CD4-positive, alpha-beta T cell treated with Interleukin-6 at 100 ng/mL for 8 hours (primary cell): ENCODE results near the gene SLC6A12.

Experiments used
- DNase-seq: peaks from one replicate; pipeline ENCODE4 v3.0.0-alpha.2; 2020; ENCODE audit warnings: mixed read lengths, low spot score

Gene SLC6A12

GRCh38 chr12:177336-177979, 36.5 kb downstream of the SLC6A12 start:
- DNase-seq = no peak

DNA sequence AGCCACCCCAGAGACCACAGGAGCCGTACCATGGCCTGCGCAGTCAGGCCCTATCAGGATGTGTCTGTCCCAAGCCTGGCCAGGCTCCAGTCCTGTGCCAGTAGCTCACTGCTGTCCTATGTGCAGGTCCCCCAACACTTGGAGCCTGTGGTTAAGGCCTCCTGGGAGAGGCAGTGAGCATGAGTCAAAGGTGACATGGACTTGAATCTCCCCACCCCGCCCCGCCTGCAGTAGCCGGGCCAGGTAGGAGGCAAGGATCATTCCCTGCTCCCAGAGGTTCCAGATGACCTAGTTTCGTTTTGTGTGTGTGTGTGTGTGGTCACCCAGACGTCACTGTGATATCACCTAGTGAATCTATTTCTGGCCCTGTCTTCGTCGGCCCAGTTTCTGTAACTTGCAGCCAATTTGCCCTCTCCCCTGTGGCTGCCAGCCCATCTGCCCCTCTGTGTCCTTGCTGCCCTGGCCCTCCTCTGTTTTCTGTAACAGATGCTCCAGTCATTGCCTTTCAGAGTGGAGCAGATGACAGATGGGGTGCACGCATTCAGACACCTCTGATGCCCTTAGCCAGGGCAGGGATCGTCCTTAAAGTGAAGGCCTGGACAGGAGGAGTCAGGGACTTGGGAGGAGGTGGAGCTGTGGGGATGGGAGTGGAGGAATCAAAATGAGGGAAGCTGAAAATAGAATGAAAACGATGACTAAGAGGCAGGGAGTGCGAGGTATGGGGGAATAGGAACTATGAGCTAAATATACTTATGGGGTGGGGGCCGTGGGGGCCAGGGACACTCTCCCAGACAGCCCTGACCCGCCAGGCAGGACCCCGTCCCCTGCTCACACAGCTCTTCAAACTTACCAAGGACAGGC, 37.4 kb downstream of the SLC6A12 start:
- DNase-seq = no peak

DNA sequence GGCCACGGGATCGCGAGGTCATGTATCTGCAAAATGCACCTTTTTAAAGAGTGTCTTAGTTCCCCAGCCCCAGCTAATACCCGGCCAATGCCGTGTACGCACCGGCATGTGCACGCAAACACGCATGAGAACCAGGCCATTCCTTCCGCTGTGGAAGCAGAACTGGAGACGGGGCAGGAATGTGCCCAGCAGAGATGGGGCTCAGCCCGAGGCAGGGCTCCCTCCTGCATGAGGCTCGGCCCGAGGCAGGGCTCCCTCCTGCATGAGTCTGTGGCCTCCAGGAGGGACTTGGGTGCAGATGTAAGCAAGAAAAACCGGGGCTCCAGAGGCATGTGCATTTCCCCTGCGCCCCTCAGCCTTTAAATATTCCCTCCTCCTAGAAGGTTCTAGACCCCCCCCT, 38.2 kb downstream of the SLC6A12 start:
- DNase-seq = no peak

DNA sequence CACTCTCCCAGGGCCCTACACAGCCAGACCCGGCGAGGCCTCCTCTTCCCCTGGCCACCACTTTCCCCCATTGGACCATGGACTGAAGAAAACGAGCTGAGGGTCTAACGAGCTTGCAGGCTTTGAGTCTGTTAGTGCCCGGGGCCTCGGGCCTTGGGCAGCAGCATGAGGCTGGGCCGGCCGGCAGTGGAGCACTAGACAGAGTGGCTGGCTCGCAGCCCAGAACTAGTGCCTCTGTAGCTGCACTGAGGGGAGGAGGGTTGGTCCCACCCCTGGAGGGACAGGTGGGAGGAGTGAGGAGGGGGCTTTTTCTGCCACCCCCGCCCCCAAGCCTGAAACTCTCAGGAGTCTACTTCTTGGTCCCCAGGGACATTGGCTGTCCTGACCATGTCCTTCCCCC, 38.7 kb downstream of the SLC6A12 start:
- DNase-seq = no peak

DNA sequence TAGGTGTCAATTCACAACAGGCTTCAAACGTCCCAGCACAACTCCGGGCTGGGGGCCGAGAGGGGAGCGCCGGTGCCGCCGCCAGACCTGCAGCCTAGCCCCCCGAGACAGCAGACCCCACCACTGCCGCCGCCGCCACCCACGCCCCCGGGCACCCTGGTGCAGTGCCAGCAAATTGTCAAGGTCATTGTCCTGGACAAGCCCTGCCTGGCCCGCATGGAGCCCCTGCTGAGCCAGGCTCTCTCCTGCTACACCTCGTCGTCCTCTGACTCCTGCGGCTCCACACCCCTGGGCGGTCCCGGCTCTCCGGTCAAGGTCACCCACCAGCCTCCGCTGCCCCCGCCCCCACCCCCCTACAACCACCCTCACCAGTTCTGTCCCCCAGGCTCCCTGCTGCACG, 39.4 kb downstream of the SLC6A12 start:
- no peak for DNase-seq

DNA sequence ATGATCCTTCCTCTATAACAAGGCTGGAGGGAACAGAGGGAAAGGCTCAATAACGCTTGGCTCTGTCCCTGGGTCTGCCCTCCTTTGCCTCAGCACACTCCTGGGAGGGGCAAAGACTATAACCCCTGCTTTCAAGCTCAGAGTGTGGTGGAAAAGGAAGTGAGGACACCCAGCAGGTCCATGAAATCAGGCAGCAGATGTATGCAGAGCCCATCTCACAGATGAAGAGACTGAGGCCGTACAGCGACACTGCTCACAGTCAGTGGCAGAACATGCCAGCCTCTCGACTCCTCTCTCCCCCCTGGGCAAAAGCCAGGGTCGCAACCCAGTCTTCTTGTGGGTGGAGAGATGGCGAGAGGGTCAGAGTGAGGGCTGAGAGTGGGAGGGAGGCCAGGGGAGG, 39.8 kb downstream of the SLC6A12 start:
- no peak for DNase-seq

DNA sequence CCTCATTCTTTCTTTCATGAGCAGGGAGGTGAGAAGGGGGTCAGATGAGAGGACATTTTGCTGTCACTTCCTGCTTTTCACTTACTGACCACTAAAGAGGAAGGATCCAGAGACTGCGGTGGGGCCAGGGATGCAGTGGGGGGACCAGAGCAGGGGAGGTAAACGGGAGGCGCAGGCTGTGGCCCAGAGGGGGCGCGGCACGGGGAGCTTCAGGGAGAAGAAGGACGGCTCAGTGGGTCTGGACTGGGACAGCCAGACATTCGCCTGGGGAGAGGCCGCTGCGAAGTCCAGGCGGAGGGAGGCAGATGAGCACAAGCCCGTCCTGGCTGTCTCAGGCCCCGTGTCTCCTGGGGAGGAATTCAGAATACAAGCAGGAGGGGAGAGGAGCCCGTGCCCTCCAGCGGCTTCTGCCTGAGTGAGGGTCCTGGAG, 41.2 kb downstream of the SLC6A12 start:
- DNase-seq = no peak

GRCh38 chr12:171743-172676, 41.9 kb downstream of the SLC6A12 start:
- no peak for DNase-seq

DNA sequence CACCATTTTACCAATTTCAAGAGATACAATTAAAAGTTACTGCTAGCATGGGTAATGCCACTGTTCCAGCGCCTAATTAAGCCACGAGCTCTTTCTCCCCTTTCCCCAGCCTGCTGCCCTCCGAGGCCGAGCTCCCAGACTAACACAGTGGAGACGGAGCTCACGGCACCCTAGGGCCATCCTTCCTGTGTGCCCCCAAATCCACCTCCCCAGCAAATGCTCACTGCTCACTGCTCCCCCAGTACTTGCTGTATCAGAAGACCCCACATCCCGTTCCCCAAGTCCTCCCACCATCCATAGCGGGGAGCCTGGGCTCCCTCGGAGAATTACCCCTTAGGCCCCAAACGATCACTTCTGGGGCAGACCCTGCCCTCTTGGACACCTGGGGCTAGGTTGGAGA, 42.7 kb downstream of the SLC6A12 start:
- DNase-seq = no peak

DNA sequence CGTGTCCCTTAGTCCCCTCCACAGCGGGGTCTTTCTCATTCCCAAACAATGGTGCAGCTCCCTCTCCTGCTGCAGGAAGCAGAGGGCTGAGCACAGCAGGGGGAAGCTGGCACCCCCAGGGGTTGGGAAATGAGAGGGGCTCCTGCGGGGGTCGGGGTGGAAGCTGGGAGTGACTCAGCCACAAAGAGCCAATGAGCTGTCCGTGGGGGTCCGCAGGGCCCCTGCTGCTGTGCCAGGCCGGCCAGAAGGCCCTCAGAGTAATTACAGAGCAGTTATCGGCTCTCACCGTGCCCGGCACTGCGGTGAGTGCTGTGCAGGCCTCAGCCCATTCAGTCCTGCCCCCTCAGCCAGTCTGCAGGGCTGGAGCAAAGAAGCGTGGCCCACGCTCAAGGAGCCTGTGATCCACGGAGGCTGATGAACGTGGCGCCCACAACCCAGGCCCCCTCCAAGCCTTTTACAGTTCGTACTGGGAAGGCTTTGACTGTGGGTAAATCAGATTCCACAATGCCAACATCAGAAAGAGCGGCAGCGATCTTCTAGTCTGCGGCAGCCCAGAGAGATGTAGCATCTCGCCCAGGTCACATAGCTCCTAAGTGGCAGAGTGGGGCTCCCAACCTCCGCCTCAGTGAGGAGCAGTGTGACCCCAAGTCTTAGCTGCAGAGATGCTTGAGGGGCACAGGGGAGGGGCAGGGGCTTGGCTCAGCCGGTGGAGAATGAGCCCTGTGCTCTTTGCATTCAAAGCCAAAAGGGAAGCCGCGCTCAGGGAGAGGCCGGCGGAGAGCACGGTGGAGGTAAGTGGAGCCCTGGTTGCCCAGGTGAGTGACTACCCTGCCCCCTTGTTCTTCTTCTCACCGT, 43.4 kb downstream of the SLC6A12 start:
- DNase-seq = no peak

DNA sequence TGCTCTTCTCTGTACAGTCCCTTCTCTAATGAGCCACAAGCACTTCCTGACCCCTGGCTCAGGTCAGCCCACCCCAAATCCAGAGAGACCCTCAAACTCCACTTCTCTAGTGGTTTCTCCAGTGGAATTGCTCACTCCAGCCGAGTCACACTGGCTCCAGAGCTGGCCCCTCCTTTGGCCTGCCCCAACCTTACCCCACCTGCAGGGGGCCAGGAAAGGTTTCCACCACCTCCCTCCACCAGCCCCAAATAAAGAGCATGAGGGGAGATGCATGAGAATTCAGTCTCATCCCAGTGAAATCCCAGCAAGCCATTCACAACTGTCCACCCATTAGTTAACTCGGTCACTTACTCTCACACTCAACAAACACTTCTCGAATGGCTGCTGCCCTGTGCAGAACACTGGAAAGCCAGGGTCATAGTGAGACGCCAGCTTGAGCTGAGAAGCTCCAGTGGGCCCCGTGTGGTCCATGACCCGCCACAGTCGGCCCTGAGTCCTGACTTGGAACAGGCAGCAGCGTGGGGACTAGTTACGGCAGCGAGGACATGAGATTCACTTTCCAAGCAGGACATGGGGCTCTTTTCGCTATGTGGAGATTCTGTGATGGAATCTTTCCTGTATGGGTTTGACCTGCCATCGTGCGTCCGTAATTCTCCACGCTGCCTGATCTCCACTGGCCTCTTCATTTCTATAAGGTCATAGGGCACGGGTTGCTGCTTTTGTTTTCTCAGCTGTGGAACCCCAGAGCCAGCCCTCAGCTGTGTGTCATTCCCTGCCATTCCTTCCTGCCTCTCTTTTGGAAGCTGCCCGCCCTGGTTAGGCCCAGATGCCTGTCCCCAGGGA, 44.2 kb downstream of the SLC6A12 start:
- DNase-seq = no peak

GRCh38 chr12:168763-169525, 45.0 kb downstream of the SLC6A12 start:
- DNase-seq = no peak

GRCh38 chr12:167959-168600, 45.9 kb downstream of the SLC6A12 start:
- DNase-seq = no peak

- no peak for DNase-seq
Observed at GRCh38 chr12:166425-167075, 47.4 kb downstream of the SLC6A12 start.

DNA sequence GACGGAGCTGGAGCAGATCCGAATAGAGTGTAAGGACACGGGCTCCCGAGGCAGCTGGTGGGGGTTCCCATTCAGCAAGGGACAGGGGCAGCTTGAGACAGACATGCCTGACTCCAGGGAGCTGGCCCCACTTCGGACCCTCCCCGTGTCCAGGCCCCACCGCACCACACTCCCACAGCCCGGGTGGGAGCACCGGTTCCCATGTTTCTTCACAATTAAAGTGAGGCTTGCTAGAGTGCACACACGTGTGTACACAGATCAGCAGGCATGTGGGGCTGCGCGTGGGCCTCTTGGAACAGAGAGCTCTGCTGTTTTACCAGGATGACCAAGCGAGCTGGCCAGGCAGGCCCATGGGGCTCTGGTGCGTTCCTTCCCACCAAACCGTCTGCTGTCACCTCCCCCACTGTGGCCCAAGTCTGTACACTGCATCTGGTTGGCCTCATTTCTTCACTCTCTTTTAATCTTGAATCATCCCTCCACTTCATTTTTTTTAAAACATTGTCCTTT, 48.0 kb downstream of the SLC6A12 start:
- no peak for DNase-seq

DNA sequence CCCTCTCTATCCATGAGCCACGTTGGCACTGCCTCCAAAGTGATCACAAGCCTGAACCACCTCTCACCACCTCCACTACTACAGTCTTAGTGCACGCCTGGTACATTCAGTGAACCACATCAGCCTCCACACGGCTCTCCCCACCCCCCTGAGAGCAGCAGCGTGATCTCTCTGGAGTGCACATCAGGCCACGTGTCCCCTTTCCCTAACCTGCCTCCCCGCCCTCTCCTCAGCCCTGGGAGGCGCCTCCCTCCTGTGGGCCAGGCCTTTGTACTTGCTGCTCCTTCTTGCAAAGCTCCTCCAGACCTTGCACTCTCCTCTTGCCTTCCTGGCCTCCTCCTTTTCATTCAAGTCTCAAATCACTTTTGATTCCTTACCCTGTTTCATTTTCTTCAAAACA, 49.8 kb downstream of the SLC6A12 start:
- DNase-seq = no peak

- no peak for DNase-seq
Observed at GRCh38 chr12:163406-163986, 50.5 kb downstream of the SLC6A12 start.
